Lower leg skin (tissue), 3 donors: Measurements from ENCODE around the gene NEO1.

Source experiments
- CTCF ChIP-seq, 3 donors: fragments of 450-650 bp; IDR thresholded peaks; one replicate each; pipeline ENCODE4 v1.5.1; 2016; ENCODE audit warnings: antibody characterized with exemption in 3 of 3, mild to moderate bottlenecking in 3 of 3, moderate library complexity in 2 of 3
- POLR2A ChIP-seq, 2 donors: fragments of 450-650 bp; IDR thresholded peaks; one replicate each; pipeline ENCODE4 v1.6.1; 2016 to 2017; ENCODE audit warnings: antibody characterized with exemption in 2 of 2, mild to moderate bottlenecking in 1 of 2, moderate library complexity in 1 of 2

GRCh38 chr15:73172508-73172907 lies 120.2 kb downstream of the NEO1 start:
- TF ChIP-seq POLR2A (IDR thresholded peaks at IDR 0.05) (no peak), CTCF (IDR thresholded peaks at IDR 0.05) (no peak)
